SK-N-MC (cell line): Measurements from ENCODE around the gene PSMG1.

Experiments used
- EZH2 ChIP-seq: fragments of 200-600 bp; sonication (generic); IDR thresholded peaks from one replicate; pipeline ENCODE4 v1.6.1; 2017; ENCODE audit warnings: antibody characterized with exemption
- FOXP2 ChIP-seq: optimal IDR thresholded peaks from 2 replicates; pipeline ENCODE3; 2011; ENCODE audit warnings: mild to moderate bottlenecking, moderate library complexity; ENCODE audit not compliant: insufficient read depth; ENCODE audit errors: extremely low read length, control extremely low read depth
- POLR2AphosphoS5 ChIP-seq: IDR thresholded peaks from 2 replicates; pipeline ENCODE4 v1.6.1; 2012; ENCODE audit warnings: mild to moderate bottlenecking, low read depth, low read length, borderline replicate concordance

GRCh38 chr21:39168800-39169199, 14.5 kb downstream of the PSMG1 start:
- TF ChIP-seq EZH2 (no peak), POLR2AphosphoS5 (no peak), FOXP2 (no peak)
